ENCODE results near the gene RANBP10. TPM values are rescaled to one million over a fixed set of nuclear protein-coding genes. Genes with fewer than 3 reads are reported as not detected.
A peak's percentile ranks its signal among the peaks of the same experiment; 100 is the strongest.
"Not testable (repeated sequence)": the region's sequence is repeated elsewhere in the genome, so short reads cannot be mapped to it uniquely, and the experiment has no call there.

RANBP10 gene
- total and polyA plus RNA-seq, 5 donors from 2014 or later = 7.3 to 29.4 (median 8.7) TPM

GRCh38 chr16:67760956-67761230, 45.5 kb downstream of the RANBP10 start:
- Mint-ChIP-seq H3K27ac (peak overlapping the region in 2 of 3 donors; percentile 50 to 85), H3K36me3 (peaks cover 18% of the 10 kb centered on the region), H3K27me3 (no peaks in the 10 kb centered on the region), H3K4me3 (no peak overlapping the region), H3K9me3 (peaks cover 0 to 3% (median 0%) of the 10 kb centered on the region in 7 donors), H3K4me1 (peaks cover 0 to 21% (median 10%) of the 10 kb centered on the region in 4 donors)
- Histone ChIP-seq H3K27me3 (ENCODE audit: control insufficient read depth, insufficient read depth, low read length) (no peaks in the 10 kb centered on the region), H3K9me3 (ENCODE audit: control insufficient read depth in 2 of 2, low read length in 2 of 2) (no peaks in the 10 kb centered on the region), H3K27ac (ENCODE audit: insufficient read depth, low read length, poor library complexity, severe bottlenecking) (no peak overlapping the region), H3K4me3 (ENCODE audit: low read depth, low read length) (no peak overlapping the region), H3K4me1 (ENCODE audit: control insufficient read depth, insufficient read depth, low read length, poor library complexity, severe bottlenecking) (no peaks in the 10 kb centered on the region), H3K36me3 (ENCODE audit: control insufficient read depth, insufficient read depth, low read length) (peaks cover 29% of the 10 kb centered on the region)
- no peak for ATAC-seq (ENCODE audit: low read depth in 2 of 2)
- no peak for DNase-seq

GRCh38 chr16:67760206-67760955, 46.0 kb downstream of the RANBP10 start:
- H3K36me3 Mint-ChIP-seq = peaks cover 18% of the 10 kb centered on the region
- H3K9me3 Mint-ChIP-seq = peaks cover 0 to 3% (median 0%) of the 10 kb centered on the region in 7 donors
- H3K4me1 Mint-ChIP-seq = peaks cover 0 to 23% (median 10%) of the 10 kb centered on the region in 4 donors
- H3K27ac ChIP-seq (ENCODE audit: insufficient read depth, low read length, poor library complexity, severe bottlenecking) = no peak overlapping the region
- H3K27me3 Mint-ChIP-seq = no peaks in the 10 kb centered on the region
- H3K4me1 ChIP-seq (ENCODE audit: control insufficient read depth, insufficient read depth, low read length, poor library complexity, severe bottlenecking) = no peaks in the 10 kb centered on the region
- no peak overlapping the region for H3K4me3 Mint-ChIP-seq
- H3K4me3 ChIP-seq (ENCODE audit: low read depth, low read length) = no peak overlapping the region
- ATAC-seq (ENCODE audit: low read depth in 2 of 2) (no peak), DNase-seq (peak in 1 of 3 donors; percentile 19)
- H3K9me3 ChIP-seq (ENCODE audit: control insufficient read depth in 2 of 2, low read length in 2 of 2) = no peaks in the 10 kb centered on the region
- H3K27ac Mint-ChIP-seq = peak overlapping the region; percentile 40 to 85 (median 50)
- no peaks in the 10 kb centered on the region for H3K27me3 ChIP-seq (ENCODE audit: control insufficient read depth, insufficient read depth, low read length)
- H3K36me3 ChIP-seq (ENCODE audit: control insufficient read depth, insufficient read depth, low read length) = peaks cover 29% of the 10 kb centered on the region

- H3K4me1 Mint-ChIP-seq = peaks cover 0 to 23% (median 10%) of the 10 kb centered on the region in 4 donors
- H3K27ac ChIP-seq (ENCODE audit: insufficient read depth, low read length, poor library complexity, severe bottlenecking) = no peak overlapping the region
Observed at GRCh38 chr16:67758966-67759365, 47.4 kb downstream of the RANBP10 start.

GRCh38 chr16:67758006-67758405, 48.4 kb downstream of the RANBP10 start:
- no peaks in the 10 kb centered on the region for H3K27me3 ChIP-seq (ENCODE audit: control insufficient read depth, insufficient read depth, low read length)
- peaks cover 0 to 3% (median 0%) of the 10 kb centered on the region in 7 donors for H3K9me3 Mint-ChIP-seq
- peaks cover 0 to 23% (median 8%) of the 10 kb centered on the region in 4 donors for H3K4me1 Mint-ChIP-seq
- no peak overlapping the region for H3K4me3 Mint-ChIP-seq
- peaks cover 20% of the 10 kb centered on the region for H3K36me3 Mint-ChIP-seq
- DNase-seq (no peak), ATAC-seq (ENCODE audit: low read depth in 2 of 2) (no peak)
- H3K27ac ChIP-seq (ENCODE audit: insufficient read depth, low read length, poor library complexity, severe bottlenecking) = no peak overlapping the region
- H3K9me3 ChIP-seq (ENCODE audit: control insufficient read depth in 2 of 2, low read length in 2 of 2) = no peaks in the 10 kb centered on the region
- peaks cover 31% of the 10 kb centered on the region for H3K36me3 ChIP-seq (ENCODE audit: control insufficient read depth, insufficient read depth, low read length)
- H3K27me3 Mint-ChIP-seq = no peaks in the 10 kb centered on the region
- no peak overlapping the region for H3K4me3 ChIP-seq (ENCODE audit: low read depth, low read length)
- no peaks in the 10 kb centered on the region for H3K4me1 ChIP-seq (ENCODE audit: control insufficient read depth, insufficient read depth, low read length, poor library complexity, severe bottlenecking)
- H3K27ac Mint-ChIP-seq = no peak overlapping the region

More at GRCh38 chr16:67758966-67759365, 47.4 kb downstream of the RANBP10 start:
- Mint-ChIP-seq H3K4me3 (no peak overlapping the region), H3K27me3 (no peaks in the 10 kb centered on the region), H3K9me3 (peaks cover 0 to 3% (median 0%) of the 10 kb centered on the region in 7 donors), H3K36me3 (peaks cover 18% of the 10 kb centered on the region), H3K27ac (peak overlapping the region in 2 of 3 donors; percentile 46 to 49)
- H3K27me3 ChIP-seq (ENCODE audit: control insufficient read depth, insufficient read depth, low read length) = no peaks in the 10 kb centered on the region
- ATAC-seq (ENCODE audit: low read depth in 2 of 2) = no peak
- no peaks in the 10 kb centered on the region for H3K4me1 ChIP-seq (ENCODE audit: control insufficient read depth, insufficient read depth, low read length, poor library complexity, severe bottlenecking)
- no peak overlapping the region for H3K4me3 ChIP-seq (ENCODE audit: low read depth, low read length)
- no peaks in the 10 kb centered on the region for H3K9me3 ChIP-seq (ENCODE audit: control insufficient read depth in 2 of 2, low read length in 2 of 2)
- DNase-seq = no peak
- peaks cover 29% of the 10 kb centered on the region for H3K36me3 ChIP-seq (ENCODE audit: control insufficient read depth, insufficient read depth, low read length)

- peaks cover 14% of the 10 kb centered on the region for H3K36me3 Mint-ChIP-seq
- DNase-seq = no peak
- H3K9me3 ChIP-seq (ENCODE audit: control insufficient read depth in 2 of 2, low read length in 2 of 2) = no peaks in the 10 kb centered on the region
- no peak overlapping the region for H3K4me3 ChIP-seq (ENCODE audit: low read depth, low read length)
- H3K27ac ChIP-seq (ENCODE audit: insufficient read depth, low read length, poor library complexity, severe bottlenecking) = no peak overlapping the region
- H3K4me1 ChIP-seq (ENCODE audit: control insufficient read depth, insufficient read depth, low read length, poor library complexity, severe bottlenecking) = no peaks in the 10 kb centered on the region
- H3K27me3 Mint-ChIP-seq = no peaks in the 10 kb centered on the region
- peaks cover 0 to 6% (median 2%) of the 10 kb centered on the region in 4 donors for H3K4me1 Mint-ChIP-seq
- ATAC-seq (ENCODE audit: low read depth in 2 of 2) = no peak
- no peak overlapping the region for H3K27ac Mint-ChIP-seq
- no peaks in the 10 kb centered on the region for H3K9me3 Mint-ChIP-seq
- H3K4me3 Mint-ChIP-seq = no peak overlapping the region
- H3K27me3 ChIP-seq (ENCODE audit: control insufficient read depth, insufficient read depth, low read length) = no peaks in the 10 kb centered on the region
- peaks cover 9% of the 10 kb centered on the region for H3K36me3 ChIP-seq (ENCODE audit: control insufficient read depth, insufficient read depth, low read length)
Observed at GRCh38 chr16:67752641-67753040, 53.7 kb downstream of the RANBP10 start.

GRCh38 chr16:67751331-67751730, 55.0 kb downstream of the RANBP10 start:
- H3K27me3 Mint-ChIP-seq; H3K9me3 Mint-ChIP-seq; H3K27me3 ChIP-seq (ENCODE audit: control insufficient read depth, insufficient read depth, low read length); H3K4me1 ChIP-seq (ENCODE audit: control insufficient read depth, insufficient read depth, low read length, poor library complexity, severe bottlenecking); H3K4me3 Mint-ChIP-seq; H3K4me1 Mint-ChIP-seq; DNase-seq; H3K27ac ChIP-seq (ENCODE audit: insufficient read depth, low read length, poor library complexity, severe bottlenecking); H3K4me3 ChIP-seq (ENCODE audit: low read depth, low read length); ATAC-seq (ENCODE audit: low read depth in 2 of 2); H3K27ac Mint-ChIP-seq; H3K9me3 ChIP-seq (ENCODE audit: control insufficient read depth in 2 of 2, low read length in 2 of 2); H3K36me3 ChIP-seq (ENCODE audit: control insufficient read depth, insufficient read depth, low read length): not testable (repeated sequence)
- peaks cover 14% of the 10 kb centered on the region for H3K36me3 Mint-ChIP-seq

- Mint-ChIP-seq H3K36me3 (peaks cover 14% of the 10 kb centered on the region), H3K4me1 (peaks cover 0 to 6% (median 2%) of the 10 kb centered on the region in 4 donors), H3K9me3 (no peaks in the 10 kb centered on the region), H3K27ac (no peak overlapping the region), H3K4me3 (no peak overlapping the region), H3K27me3 (no peaks in the 10 kb centered on the region)
- ATAC-seq (ENCODE audit: low read depth in 2 of 2) = no peak
- DNase-seq = no peak
- Histone ChIP-seq H3K4me3 (ENCODE audit: low read depth, low read length) (no peak overlapping the region), H3K27me3 (ENCODE audit: control insufficient read depth, insufficient read depth, low read length) (no peaks in the 10 kb centered on the region), H3K36me3 (ENCODE audit: control insufficient read depth, insufficient read depth, low read length) (peaks cover 9% of the 10 kb centered on the region), H3K4me1 (ENCODE audit: control insufficient read depth, insufficient read depth, low read length, poor library complexity, severe bottlenecking) (no peaks in the 10 kb centered on the region), H3K9me3 (ENCODE audit: control insufficient read depth in 2 of 2, low read length in 2 of 2) (no peaks in the 10 kb centered on the region), H3K27ac (ENCODE audit: insufficient read depth, low read length, poor library complexity, severe bottlenecking) (no peak overlapping the region)
Observed at GRCh38 chr16:67750466-67750865, 55.9 kb downstream of the RANBP10 start.

Measured in CD4-positive, CD25-positive, alpha-beta regulatory T cell (primary cell).